Upper lobe of left lung (tissue), 4 donors: Measurements from ENCODE around the gene LIN7B.

Experiments
- EP300 ChIP-seq, 4 donors: sonication (generic); formaldehyde crosslinking; IDR thresholded peaks; one replicate each; pipeline ENCODE4 v1.5.1; 2017; ENCODE audit warnings: antibody characterized with exemption in 4 of 4, control low read depth in 2 of 4
- POLR2A ChIP-seq, 4 donors: fragments of 450-650 bp; IDR thresholded peaks; one replicate each; pipeline ENCODE4 v1.5.1; 2016 to 2017; ENCODE audit warnings: antibody characterized with exemption in 4 of 4, mild to moderate bottlenecking in 2 of 4
- POLR2AphosphoS5 ChIP-seq, 2 donors: sonication (generic); formaldehyde crosslinking; IDR thresholded peaks; one replicate each; pipeline ENCODE4 v1.5.1; 2017; ENCODE audit warnings: antibody characterized with exemption in 2 of 2
- TF ChIP-seq, protein P1 (sequence below), 6 experiments: fragments of 450-650 bp in 4 of 6; fragments of 200-600 bp in 2 of 6; sonication (generic) in 2 of 6; IDR thresholded peaks; one replicate each; pipeline ENCODE4 v1.5.1; 2016 to 2019; ENCODE audit warnings: antibody characterized with exemption in 6 of 6

DNA sequence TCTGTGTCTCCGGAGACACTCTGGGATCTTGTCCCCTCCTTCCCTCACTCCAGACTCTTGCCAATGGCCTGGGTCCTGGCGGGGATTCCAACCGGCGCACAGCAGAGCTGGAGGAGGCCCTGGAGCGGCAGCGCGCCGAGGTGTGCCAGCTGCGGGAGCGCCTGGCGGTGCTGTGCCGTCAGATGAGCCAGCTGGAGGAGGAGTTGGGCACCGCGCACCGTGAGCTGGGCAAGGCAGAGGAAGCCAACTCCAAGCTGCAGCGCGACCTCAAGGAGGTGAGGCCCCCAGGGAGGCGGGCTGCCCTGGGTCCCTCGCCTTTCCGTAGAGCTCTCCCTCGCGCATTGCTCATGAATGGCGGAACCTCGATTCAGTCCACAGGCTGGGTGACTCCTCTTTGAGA lies 16.2 kb downstream of the LIN7B start:
- TF ChIP-seq, protein P1, sequence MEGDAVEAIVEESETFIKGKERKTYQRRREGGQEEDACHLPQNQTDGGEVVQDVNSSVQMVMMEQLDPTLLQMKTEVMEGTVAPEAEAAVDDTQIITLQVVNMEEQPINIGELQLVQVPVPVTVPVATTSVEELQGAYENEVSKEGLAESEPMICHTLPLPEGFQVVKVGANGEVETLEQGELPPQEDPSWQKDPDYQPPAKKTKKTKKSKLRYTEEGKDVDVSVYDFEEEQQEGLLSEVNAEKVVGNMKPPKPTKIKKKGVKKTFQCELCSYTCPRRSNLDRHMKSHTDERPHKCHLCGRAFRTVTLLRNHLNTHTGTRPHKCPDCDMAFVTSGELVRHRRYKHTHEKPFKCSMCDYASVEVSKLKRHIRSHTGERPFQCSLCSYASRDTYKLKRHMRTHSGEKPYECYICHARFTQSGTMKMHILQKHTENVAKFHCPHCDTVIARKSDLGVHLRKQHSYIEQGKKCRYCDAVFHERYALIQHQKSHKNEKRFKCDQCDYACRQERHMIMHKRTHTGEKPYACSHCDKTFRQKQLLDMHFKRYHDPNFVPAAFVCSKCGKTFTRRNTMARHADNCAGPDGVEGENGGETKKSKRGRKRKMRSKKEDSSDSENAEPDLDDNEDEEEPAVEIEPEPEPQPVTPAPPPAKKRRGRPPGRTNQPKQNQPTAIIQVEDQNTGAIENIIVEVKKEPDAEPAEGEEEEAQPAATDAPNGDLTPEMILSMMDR (IDR thresholded peaks at IDR 0.05), result no peak
- TF ChIP-seq EP300 (IDR thresholded peaks at IDR 0.05) (no peak), POLR2A (IDR thresholded peaks at IDR 0.05) (no peak), POLR2AphosphoS5 (IDR thresholded peaks at IDR 0.05) (no peak)
